GM13976 (cell line): ENCODE results near the gene CEBPE.

Experiments
- DNase-seq: peaks from one replicate; pipeline ENCODE4 v3.0.0; 2012; ENCODE audit warnings: low spot score
- CTCF ChIP-seq: IDR thresholded peaks from 2 replicates; pipeline ENCODE4 v1.5.1; 2012; ENCODE audit warnings: borderline replicate concordance, mild to moderate bottlenecking; ENCODE audit not compliant: insufficient read depth; ENCODE audit errors: extremely low read depth, missing control alignments, control extremely low read depth
- in situ Hi-C: fragments of 300-500 bp; cut with MboI; formaldehyde crosslinking; loops from one replicate; pipeline ENCODE4 v1.12.0; 2022; ENCODE audit warnings: low sequenced_read_pairs, mixed read lengths, inconsistent platforms; ENCODE audit not compliant: unreplicated experiment

Gene CEBPE

GRCh38 chr14:23101213-23101970, 17.7 kb downstream of the CEBPE start:
- no peak for TF ChIP-seq CTCF
- no peak for DNase-seq
- in situ Hi-C loops = no loop called here

- DNase-seq = no peak
- in situ Hi-C loops = no loop called here
- no peak for TF ChIP-seq CTCF
These were observed 19.7 kb downstream of the CEBPE start for GRCh38 chr14:23099212-23099861.

- in situ Hi-C loops = no loop called here
- TF ChIP-seq CTCF = no peak
- no peak for DNase-seq
These were observed 21.3 kb downstream of the CEBPE start for GRCh38 chr14:23097786-23098185.

- TF ChIP-seq CTCF = no peak
- DNase-seq = peak; percentile 99
- in situ Hi-C loops = no loop called here
These were observed 23.6 kb downstream of the CEBPE start, which contains the start of gene C14orf119 for GRCh38 chr14:23095196-23096108. Gene C14orf119, plus strand, starts transcription at chr14:23095505. Its CDS starts 2,154 bp downstream, at chr14:23097659.

- no peak for TF ChIP-seq CTCF
- in situ Hi-C loops = no loop called here
- peak; percentile 79 for DNase-seq
These were observed 24.3 kb downstream of the CEBPE start, which contains the start of gene ACIN1 for GRCh38 chr14:23094666-23095195. Gene ACIN1, minus strand, starts transcription at chr14:23095136. Its CDS starts 24 bp downstream, at chr14:23095112.
